Thymus (tissue), 11 donors: ENCODE data around the gene P2RY8. TPM values are rescaled to one million over a fixed set of nuclear protein-coding genes. Genes with fewer than 3 reads are reported as not detected.
"Not testable (repeated sequence)": the region's sequence is repeated elsewhere in the genome, so short reads cannot be mapped to it uniquely, and the experiment has no call there.

Experiments
- DNase-seq, 9 donors: peaks; one replicate each; pipeline ENCODE4 v3.0.0-alpha.2; 2013; ENCODE audit warnings: low spot score in 9 of 9, low read depth in 6 of 9, missing footprints in 1 of 9
- H3K27ac ChIP-seq, 2 donors: one replicate each; pipeline ENCODE4 v1.5.1; 2013; ENCODE audit warnings: control low read depth in 1 of 2, low read depth in 1 of 2, low read length in 1 of 2, mild to moderate bottlenecking in 1 of 2, moderate library complexity in 1 of 2
- H3K27me3 ChIP-seq, 2 donors: one replicate each; pipeline ENCODE4 v1.5.1; 2013; ENCODE audit warnings: low read length in 1 of 2; ENCODE audit not compliant: control insufficient read depth in 2 of 2, insufficient read depth in 1 of 2
- H3K36me3 ChIP-seq, 2 donors: one replicate each; pipeline ENCODE4 v1.5.1; 2013; ENCODE audit warnings: low read length in 1 of 2, mild to moderate bottlenecking in 1 of 2, moderate library complexity in 1 of 2; ENCODE audit not compliant: control insufficient read depth in 2 of 2, insufficient read depth in 2 of 2
- H3K4me1 ChIP-seq, 2 donors: one replicate each; pipeline ENCODE4 v1.5.1; 2013; ENCODE audit warnings: low read length in 2 of 2; ENCODE audit not compliant: control insufficient read depth in 2 of 2, insufficient read depth in 2 of 2
- H3K4me3 ChIP-seq, 2 donors: one replicate each; pipeline ENCODE4 v1.5.1; 2013; ENCODE audit warnings: low read length in 2 of 2, control low read depth in 1 of 2, mild to moderate bottlenecking in 1 of 2
- H3K9me3 ChIP-seq, 2 donors: one replicate each; pipeline ENCODE4 v1.5.1; 2013; ENCODE audit warnings: low read length in 1 of 2, mild to moderate bottlenecking in 1 of 2; ENCODE audit not compliant: control insufficient read depth in 2 of 2, insufficient read depth in 1 of 2
- WGBS: extraction: QIAGEN DNeasy Blood & Tissue Kit; methylation state at CpG from one replicate; pipeline ENCODE4 v1.1.7; 2013; 5-methylcytosine and 5-hydroxymethylcytosine counted together
- polyA plus RNA-seq: library from polyadenylated mRNA; stranded (reverse); fragments of 200-250 nt; gene quantifications from one replicate; pipeline ENCODE4 v1.2.3, GENCODE V29; 2013
- total RNA-seq: library from RNA; stranded (reverse); fragments of 120-200 nt; gene quantifications from one replicate; pipeline ENCODE4 v1.2.4, GENCODE V29; 2013
- donor health status: healthy.

Gene P2RY8
- total and polyA plus RNA-seq, 2 donors: 12.9 to 15.8 TPM

- DNase-seq: peak in 1 of 9 donors; percentile 34
- Histone ChIP-seq H3K27ac (peak overlapping the region in 1 of 2 donors; percentile 50), H3K27me3 (no peaks in the 10 kb centered on the region), H3K4me1 (peaks cover 7 to 11% of the 10 kb centered on the region in 2 donors), H3K4me3 (no peak overlapping the region), H3K36me3 (no peaks in the 10 kb centered on the region), H3K9me3 (peaks cover 0 to 1% of the 10 kb centered on the region in 2 donors)
- 34% methylated on average over 6 of the region's 6 CpGs for WGBS
Measured at GRCh38 chrX:1576201-1576992, 39.4 kb upstream of the P2RY8 start.

GRCh38 chrX:1574181-1574580, 37.2 kb upstream of the P2RY8 start:
- H3K27me3 ChIP-seq, H3K4me3 ChIP-seq, H3K27ac ChIP-seq, DNase-seq, H3K9me3 ChIP-seq, H3K36me3 ChIP-seq: not testable (repeated sequence)
- H3K4me1 ChIP-seq: peaks cover 15 to 22% of the 10 kb centered on the region in 2 donors
- 97% methylated on average over 19 of the region's 19 CpGs for WGBS

- Histone ChIP-seq H3K27ac (no peak overlapping the region), H3K27me3 (no peaks in the 10 kb centered on the region), H3K9me3 (no peaks in the 10 kb centered on the region), H3K4me3 (no peak overlapping the region), H3K4me1 (no peaks in the 10 kb centered on the region), H3K36me3 (no peaks in the 10 kb centered on the region)
- 62% methylated on average over 10 of the region's 10 CpGs for WGBS
- no peak for DNase-seq
Measured at GRCh38 chrX:1564750-1565683, 28.0 kb upstream of the P2RY8 start.

- not testable (repeated sequence) for H3K27me3 ChIP-seq, H3K27ac ChIP-seq, H3K4me1 ChIP-seq, H3K9me3 ChIP-seq, H3K36me3 ChIP-seq, DNase-seq, H3K4me3 ChIP-seq
- 94% methylated on average over 7 of the region's 7 CpGs for WGBS
Measured at GRCh38 chrX:1564077-1564476, 27.1 kb upstream of the P2RY8 start.

GRCh38 chrX:1561164-1561563, 24.2 kb upstream of the P2RY8 start:
- no peak for DNase-seq
- 80% methylated on average over 2 of the region's 2 CpGs for WGBS
- Histone ChIP-seq H3K27me3 (no peaks in the 10 kb centered on the region), H3K9me3 (no peaks in the 10 kb centered on the region), H3K27ac (no peak overlapping the region), H3K36me3 (no peaks in the 10 kb centered on the region), H3K4me1 (no peaks in the 10 kb centered on the region), H3K4me3 (no peak overlapping the region)

- Histone ChIP-seq H3K4me3 (no peak overlapping the region), H3K9me3 (peaks cover 0 to 2% of the 10 kb centered on the region in 2 donors), H3K27me3 (no peaks in the 10 kb centered on the region), H3K36me3 (no peaks in the 10 kb centered on the region), H3K27ac (no peak overlapping the region), H3K4me1 (peaks cover 0 to 8% of the 10 kb centered on the region in 2 donors)
- no peak for DNase-seq
- WGBS: 91% methylated on average over 13 of the region's 13 CpGs
Measured at GRCh38 chrX:1558761-1559468, 21.9 kb upstream of the P2RY8 start.

GRCh38 chrX:1557442-1557841, 20.5 kb upstream of the P2RY8 start:
- H3K27me3 ChIP-seq, H3K27ac ChIP-seq, H3K4me1 ChIP-seq, H3K36me3 ChIP-seq, DNase-seq, H3K9me3 ChIP-seq, H3K4me3 ChIP-seq: not testable (repeated sequence)

GRCh38 chrX:1555370-1555769, 18.4 kb upstream of the P2RY8 start:
- peaks cover 0 to 2% of the 10 kb centered on the region in 2 donors for H3K9me3 ChIP-seq
- no peaks in the 10 kb centered on the region for H3K36me3 ChIP-seq
- peak overlapping the region in 1 of 2 donors; percentile 51 for H3K27ac ChIP-seq
- no peaks in the 10 kb centered on the region for H3K27me3 ChIP-seq
- no peak overlapping the region for H3K4me3 ChIP-seq
- DNase-seq: no peak
- 93% methylated on average over 6 of the region's 6 CpGs for WGBS
- peaks cover 0 to 8% of the 10 kb centered on the region in 2 donors for H3K4me1 ChIP-seq
